PC-3 (cell line): ENCODE results near the gene PGA4.

Experiments
- CTCF ChIP-seq: fragments of 300-600 bp; sonication (generic); conservative IDR thresholded peaks from 2 replicates; pipeline ENCODE4 v1.5.1; 2017; ENCODE audit warnings: antibody characterized with exemption, low read depth, mild to moderate bottlenecking, low read length
- EZH2 ChIP-seq: fragments of 300-600 bp; sonication (generic); IDR thresholded peaks from one replicate; pipeline ENCODE4 v1.6.1; 2017; ENCODE audit warnings: antibody characterized with exemption, mild to moderate bottlenecking, low read length; ENCODE audit not compliant: unreplicated experiment
- EZH2phosphoT487 ChIP-seq: fragments of 300-600 bp; sonication (generic); IDR thresholded peaks from 2 replicates; pipeline ENCODE4 v1.6.1; 2018; ENCODE audit warnings: mild to moderate bottlenecking, antibody characterized with exemption, low read length, borderline replicate concordance

GRCh38 chr11:61201476-61201875, 20.7 kb upstream of the PGA4 start:
- no peak for TF ChIP-seq CTCF
- no peak for TF ChIP-seq EZH2
- TF ChIP-seq EZH2phosphoT487, result no peak
